GM21528 (cell line): ENCODE measurements around the gene RBFA.
"Not testable (repeated sequence)": the region's sequence is repeated elsewhere in the genome, so short reads cannot be mapped to it uniquely, and the experiment has no call there.

Experiments used
- ATAC-seq: cut with Tn5 transposase; IDR thresholded peaks from one replicate; pipeline ENCODE4 v1.9.1; 2021; ENCODE audit warnings: mild to moderate bottlenecking, moderate library complexity; ENCODE audit not compliant: unreplicated experiment, low FRiP score

The RBFA gene

DNA sequence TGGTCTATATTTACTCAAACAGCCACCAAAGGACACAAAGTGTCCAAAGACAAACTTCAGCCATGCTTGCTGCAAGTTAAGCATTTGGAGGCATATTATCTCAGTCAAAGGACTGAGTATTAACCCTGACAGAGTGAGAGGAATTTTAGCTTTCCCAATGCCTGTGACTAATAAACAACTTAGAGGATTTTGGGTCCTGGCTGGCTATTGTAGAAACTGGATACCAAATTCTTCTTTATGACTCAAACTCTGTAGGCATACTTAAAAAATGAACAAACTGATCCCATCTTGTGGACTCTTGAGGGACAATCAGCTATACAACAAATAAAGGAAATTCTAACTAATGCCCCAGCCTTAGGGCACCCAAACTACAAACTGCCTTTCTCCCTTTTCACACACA, 6.5 kb upstream of the RBFA start:
- ATAC-seq = not testable (repeated sequence)

- ATAC-seq = no peak
Measured at GRCh38 chr18:80029690-80030089, 4.5 kb upstream of the RBFA start.

GRCh38 chr18:80033181-80034067, 810 bp upstream of the RBFA start:
- ATAC-seq = peak; percentile 55

DNA sequence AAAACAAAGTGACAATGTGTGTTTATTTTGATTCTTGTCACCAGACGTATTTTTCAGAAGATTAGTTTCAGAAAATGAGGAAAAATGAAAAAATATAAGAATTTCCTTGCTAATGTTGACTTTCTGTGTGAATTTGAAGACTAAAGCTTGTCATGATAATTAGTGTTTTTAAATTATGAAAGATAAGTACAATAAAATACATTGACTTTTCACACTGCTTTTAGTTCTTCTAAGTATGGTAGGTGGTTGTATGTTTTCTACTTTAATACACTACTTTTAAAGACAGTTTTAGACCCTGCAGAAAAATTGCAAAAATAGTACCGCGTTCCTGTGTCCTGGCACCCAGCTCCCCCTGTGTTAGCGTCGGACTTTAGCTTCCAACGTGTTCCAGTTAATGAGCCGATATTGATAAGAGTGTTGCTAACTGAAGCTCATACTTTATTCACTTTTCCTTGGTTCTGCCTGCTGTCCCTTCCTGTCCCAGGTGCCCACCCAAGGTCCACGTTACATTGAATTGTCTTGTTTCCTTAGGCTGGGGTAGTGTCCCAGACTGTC, 695 bp downstream of the RBFA start:
- no peak for ATAC-seq

DNA sequence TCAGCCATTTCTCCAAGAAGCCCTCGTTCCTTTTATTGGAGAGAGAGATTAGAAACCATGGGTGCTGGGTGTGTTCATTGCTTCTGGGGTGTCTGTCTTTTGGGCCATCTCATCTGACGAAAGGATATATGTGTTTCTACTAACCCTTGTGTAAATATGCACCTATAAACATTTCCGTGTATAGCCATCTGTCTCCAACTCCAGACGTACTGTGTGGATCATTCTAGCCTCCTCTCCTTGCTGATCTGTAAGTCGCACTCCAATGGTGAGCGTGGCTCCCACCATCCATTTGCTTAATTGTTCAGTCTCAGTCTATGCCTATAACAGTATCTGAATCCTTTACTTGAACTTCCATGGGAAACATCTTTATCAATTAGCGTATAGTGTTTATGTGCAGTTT, 1.8 kb downstream of the RBFA start:
- no peak for ATAC-seq

DNA sequence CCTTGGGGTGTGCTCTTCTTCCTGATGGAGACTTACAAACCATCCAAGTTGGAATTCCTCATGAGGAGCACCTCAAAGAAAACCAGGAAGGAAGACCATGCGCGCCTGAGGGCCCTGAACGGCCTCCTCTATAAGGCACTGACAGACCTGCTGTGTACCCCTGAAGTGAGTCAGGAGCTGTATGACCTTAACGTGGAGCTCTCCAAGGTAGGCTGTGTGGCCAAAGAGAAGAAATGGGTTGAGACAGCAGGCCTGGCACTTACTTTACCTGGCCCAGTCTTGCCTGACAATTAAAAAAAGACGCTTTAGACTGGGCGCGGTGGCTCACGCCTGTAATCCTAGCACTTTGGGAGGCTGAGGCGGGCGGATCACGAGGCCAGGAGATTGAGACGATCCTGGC, 3.1 kb downstream of the RBFA start:
- ATAC-seq = no peak

- no peak for ATAC-seq
Measured at GRCh38 chr18:80037869-80038630, 3.8 kb downstream of the RBFA start.

DNA sequence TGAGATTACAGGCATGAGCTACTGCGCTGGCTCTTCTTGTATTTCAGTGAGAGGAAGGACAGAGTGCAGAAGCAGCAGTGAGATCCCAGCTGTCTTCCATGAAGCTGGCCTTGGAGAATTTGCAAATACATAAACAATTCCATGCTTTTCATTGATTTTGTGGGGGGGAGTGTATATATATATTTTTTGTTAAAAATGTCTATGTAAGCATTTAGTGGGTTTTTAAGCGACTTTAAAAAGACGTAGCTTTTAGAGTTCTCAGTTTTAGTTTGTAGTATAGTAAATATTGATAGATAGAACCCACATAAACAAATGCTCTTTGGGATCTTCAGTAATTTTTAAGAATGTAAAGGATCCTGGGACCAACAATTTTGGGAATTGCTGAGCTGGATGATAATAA, 6.3 kb downstream of the RBFA start:
- no peak for ATAC-seq

DNA sequence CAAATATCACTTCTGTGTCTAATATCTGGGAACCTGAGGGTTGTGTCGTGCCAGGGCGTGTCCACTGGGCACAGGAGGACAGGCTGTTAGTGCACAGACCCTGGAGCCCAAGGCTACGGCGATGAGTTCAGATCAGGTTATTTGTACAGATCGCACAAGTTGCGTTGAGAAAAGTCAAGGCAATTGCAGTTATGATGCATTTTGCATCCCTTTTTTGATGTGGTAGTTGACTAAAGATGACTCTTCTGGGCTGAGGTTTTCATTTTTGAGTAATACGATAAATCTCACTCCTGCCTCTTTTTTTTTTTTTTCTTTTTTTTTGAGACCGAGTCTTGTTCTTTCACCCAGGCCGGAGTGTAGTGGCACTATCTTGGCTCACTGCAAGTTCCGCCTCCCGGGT, 7.2 kb downstream of the RBFA start:
- ATAC-seq = no peak

DNA sequence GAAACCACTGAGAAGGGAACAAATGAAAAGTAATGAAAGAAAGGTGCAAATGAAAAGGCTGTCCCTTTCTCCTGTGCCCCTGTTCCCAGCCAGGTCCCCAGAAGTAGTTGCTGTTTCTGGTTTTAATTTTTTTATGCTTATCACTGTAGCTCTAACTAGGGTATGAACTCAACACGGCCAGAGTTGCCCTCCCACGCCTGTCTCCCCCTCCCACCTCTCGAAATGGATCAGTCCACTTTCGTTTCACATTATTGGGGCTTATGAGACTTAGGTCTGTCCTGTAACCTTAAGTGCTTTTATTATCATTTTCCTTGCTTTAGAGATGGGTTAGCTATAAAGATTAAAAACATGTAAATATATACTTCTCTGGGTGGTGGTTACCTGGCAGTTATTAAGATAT, 8.6 kb downstream of the RBFA start:
- no peak for ATAC-seq

GRCh38 chr18:80044072-80044471, 9.8 kb downstream of the RBFA start:
- no peak for ATAC-seq

DNA sequence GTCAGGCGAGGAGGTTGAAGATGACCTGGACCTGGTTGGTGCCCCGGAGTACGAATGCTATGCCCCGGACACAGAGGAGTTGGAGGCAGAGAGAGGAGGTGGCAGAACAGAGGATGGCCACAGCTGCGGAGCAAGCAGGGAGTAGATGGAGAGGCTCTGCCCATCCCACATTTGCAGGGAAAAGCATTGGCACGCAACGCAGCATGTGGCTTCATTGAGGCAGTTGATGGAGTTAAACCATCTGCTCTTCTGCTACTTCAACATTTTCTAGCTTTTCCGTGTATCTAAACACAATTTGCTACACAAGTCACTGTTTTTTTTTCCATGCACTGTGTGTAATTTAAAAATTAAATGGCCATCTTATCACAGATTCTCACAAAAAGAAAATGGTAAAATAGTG, 11.8 kb downstream of the RBFA start:
- ATAC-seq = no peak

GRCh38 chr18:80046431-80046830, 12.2 kb downstream of the RBFA start:
- no peak for ATAC-seq

- no peak for ATAC-seq
Measured at GRCh38 chr18:80046961-80047541, 12.8 kb downstream of the RBFA start.

GRCh38 chr18:80050797-80051196, 16.6 kb downstream of the RBFA start:
- no peak for ATAC-seq

DNA sequence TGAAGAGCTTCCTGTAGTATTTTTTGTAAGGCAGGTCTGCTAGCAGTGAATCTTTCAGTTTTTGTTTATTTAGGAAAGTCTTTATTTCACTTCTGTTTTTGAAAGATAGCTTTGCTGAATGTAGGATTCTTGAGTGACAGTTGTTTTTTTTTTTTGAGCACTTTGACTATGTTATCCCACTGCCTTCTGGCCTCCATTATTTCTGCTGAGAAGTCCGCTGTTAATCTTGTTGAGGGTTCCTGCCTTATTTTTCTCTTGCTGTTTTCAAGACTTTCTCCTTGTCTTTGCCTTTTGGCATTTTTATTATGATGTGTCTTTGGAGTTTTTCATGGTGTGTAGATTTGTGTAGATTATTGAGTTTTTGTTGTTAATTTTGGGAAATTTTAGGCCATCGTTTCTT, 21.9 kb downstream of the RBFA start:
- ATAC-seq = no peak

DNA sequence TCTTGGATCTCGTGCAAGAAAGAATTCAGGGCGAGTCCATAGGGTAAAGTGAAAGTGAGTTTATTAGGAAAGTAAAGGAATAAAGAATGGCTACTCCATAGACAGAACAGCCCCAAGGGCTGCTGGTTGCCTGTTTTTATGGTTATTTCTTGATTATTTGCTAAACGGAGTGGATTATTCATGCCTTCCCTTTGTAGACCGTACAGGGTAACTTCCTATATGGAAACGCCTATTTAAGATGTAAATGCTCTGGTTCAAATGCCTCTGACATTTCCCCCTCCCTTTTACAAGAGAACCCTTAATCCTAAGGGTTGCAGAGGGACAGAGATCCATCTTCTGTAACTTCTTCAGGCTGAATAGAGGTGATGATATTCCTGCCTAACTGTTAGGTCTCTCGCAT, 25.7 kb downstream of the RBFA start:
- ATAC-seq = no peak

DNA sequence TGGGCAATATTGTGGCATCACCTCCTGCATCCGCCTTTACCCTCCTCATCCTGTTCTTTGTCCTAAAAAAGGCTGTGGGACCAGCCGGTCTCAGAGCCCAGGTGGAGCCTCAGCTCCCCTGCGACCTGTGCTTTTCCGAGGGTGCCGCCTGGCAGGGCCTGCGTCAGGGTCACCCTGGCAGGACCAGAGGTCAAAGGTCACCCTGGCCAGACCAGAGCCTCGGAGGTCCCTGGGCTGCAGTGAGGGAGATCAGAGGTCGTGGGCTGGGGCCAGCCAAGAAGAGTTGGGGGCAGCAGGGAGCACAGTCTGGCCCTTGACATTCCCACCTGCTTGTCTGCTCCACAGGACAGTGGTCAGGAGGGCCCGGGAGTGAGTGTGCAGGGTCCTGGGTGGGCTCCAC, 31.5 kb downstream of the RBFA start:
- no peak for ATAC-seq

GRCh38 chr18:80067321-80067720, 33.1 kb downstream of the RBFA start:
- ATAC-seq = no peak

DNA sequence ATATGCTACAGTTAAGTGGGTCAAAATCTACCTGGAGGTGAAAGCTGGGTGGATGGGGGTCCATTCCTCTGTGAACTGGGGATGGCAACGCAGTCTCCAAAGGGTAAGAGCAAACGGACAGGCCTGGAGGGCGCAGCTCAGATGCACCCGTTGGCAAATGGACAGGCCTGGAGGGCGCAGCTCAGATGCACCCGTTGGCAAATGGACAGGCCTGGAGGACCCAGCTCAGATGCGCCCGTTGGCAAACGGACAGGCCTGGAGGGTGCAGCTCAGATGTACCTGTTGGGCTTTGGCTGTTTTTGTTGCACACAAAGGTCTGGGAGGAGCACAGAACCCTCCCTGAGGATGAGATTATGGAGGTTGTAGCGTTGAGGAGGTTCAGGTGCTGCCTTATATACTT, 33.7 kb downstream of the RBFA start:
- ATAC-seq = no peak

GRCh38 chr18:80068571-80069272, 34.5 kb downstream of the RBFA start:
- no peak for ATAC-seq
